Hematopoietic multipotent progenitor cell treated with erythropoietin and hydrocortisone succinate and interleukin-3 and kit ligand, for 8 days (in vitro differentiated cells): ENCODE data around the gene FOXO4.
A peak's percentile ranks its signal among the peaks of the same experiment; 100 is the strongest.
"Not testable (repeated sequence)": the region's sequence is repeated elsewhere in the genome, so short reads cannot be mapped to it uniquely, and the experiment has no call there.

ENCODE experiments used
- DNase-seq: peaks from one replicate; pipeline ENCODE4 v3.0.0-alpha.2; 2015

Gene FOXO4, protein sequence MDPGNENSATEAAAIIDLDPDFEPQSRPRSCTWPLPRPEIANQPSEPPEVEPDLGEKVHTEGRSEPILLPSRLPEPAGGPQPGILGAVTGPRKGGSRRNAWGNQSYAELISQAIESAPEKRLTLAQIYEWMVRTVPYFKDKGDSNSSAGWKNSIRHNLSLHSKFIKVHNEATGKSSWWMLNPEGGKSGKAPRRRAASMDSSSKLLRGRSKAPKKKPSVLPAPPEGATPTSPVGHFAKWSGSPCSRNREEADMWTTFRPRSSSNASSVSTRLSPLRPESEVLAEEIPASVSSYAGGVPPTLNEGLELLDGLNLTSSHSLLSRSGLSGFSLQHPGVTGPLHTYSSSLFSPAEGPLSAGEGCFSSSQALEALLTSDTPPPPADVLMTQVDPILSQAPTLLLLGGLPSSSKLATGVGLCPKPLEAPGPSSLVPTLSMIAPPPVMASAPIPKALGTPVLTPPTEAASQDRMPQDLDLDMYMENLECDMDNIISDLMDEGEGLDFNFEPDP

DNA sequence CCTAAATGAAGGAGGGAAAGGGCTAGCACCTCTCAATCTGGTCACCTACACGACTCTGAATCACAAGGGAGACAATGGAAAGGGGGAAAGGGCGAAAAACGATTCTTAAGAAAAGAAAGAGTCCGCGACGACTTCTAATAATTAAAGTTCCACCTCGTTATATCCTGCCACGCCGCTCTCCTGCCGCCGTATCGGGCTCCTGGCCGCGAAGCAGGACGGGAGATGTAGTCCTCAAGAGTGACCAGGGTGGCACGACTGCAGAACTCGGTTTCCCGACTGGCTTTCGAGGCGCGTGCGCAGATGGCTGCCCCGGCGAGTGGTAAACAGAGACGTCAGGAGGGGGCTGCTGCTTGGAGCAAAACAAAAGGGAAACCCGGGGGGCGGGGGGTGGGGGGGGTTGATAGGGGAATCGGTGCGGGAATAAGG is at the start of gene FOXO4:
TSS of gene FOXO4 (plus strand) at position 297 of the 426 bp plus-strand sequence. CDS start 678 bp downstream, outside the sequence.
- peak; percentile 89 for DNase-seq

DNA sequence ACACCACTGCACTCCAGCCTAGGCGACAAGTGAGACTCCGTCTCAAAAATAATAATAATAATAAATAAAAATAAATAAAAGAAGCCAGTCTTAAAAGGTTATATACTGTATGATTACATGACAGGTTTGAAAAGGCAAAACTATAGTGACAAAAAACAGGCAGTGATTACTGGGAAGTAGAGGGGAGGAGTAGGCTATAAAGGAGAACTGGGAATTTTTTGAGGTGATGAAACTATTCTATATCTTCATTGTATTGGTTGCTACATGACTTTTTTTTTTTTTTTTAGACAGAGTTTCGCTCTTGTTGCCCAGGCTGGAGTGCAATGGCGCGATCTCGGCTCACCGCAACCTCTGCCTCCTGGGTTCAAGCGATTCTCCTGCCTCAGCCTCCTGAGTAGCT is 47.8 kb upstream of the FOXO4 start:
- not testable (repeated sequence) for DNase-seq

DNA sequence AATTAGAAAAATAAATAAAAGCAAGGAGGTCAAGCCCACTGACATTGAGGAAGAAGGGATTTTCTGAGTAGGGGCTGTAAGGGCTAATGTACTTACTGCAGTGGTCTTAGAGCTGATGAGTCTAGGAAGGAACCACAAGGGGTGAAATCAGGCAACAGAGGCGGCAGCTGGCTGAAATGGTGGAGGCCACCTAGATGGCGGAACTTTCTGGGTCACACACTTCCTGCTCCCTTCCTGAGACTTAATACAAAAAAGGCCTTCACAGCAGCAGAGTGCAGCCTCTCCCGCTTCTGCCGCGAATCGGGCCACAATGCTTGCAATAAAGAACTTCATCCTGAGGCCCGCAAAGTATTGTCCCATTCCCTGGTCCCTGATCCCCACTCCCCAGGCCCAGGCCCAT is 42.9 kb upstream of the FOXO4 start:
- no peak for DNase-seq

DNA sequence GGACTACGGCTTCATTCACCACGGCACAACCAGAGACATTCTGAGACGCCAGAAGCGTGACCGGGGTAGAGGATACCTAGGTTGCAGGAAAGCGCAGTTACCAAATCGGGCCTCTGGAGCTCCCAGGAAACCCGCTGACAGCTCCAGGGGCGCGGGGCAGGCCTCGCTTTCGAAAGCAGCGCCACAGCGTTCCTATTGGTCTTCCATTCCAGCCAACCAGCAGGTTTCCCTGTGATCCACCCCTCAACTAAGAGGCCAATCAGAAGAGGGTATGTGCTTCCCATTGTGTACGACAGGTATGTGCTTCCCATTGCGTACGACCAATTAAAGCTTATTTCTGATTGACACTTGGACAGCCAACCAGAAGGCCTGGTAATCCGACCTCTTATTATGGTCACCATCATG is 42.4 kb upstream of the FOXO4 start:
- DNase-seq, result peak; percentile 57

DNA sequence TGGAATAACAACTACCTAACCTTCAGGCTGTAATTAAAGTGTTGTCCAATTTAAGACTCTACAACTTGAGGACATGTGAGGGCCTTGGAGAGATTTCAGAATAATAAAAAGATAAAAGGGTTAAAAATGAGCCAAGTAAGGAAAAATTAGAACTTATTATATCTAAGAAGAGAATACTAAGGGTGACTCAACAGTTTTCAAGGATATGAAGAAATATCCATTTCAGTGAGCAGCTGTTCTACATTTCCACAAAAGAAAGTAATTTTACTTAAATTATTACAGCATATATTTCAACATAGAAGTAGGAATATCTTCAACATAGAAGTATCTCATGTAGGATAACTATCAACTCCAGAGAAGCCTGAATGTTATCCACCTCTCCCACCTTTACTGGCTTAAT is 38.8 kb upstream of the FOXO4 start:
- DNase-seq, result no peak

DNA sequence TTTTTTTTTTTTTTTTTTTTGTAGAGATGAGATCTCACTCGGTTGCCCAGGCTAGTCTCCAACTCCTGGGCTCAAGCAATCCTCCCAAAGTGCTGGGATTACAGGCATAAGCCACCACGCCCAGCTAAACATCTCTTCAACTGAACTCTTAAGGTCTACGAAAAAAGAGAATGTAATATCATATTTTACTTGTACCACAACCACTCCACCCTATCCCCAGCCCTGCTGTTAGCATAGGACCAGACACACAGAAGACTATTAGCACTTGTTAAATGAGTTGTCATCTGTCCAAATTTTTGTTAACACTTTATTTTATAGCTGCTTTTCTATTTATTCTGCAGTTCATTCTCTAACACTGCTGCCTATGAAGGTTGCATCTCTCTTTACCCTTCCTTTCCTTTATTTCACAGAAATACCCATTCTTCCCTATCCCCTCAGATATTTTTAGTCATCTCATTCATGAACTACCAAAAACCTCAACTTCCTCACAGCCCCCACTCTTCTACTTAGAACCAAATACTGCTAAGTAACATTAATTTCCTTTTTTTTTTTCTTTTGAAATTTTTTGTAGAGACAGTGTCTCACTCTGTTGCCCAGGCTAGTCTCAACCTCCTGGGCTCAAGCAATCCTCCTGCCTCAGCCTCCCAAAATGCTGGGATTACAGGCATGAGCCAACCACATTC is 37.7 kb upstream of the FOXO4 start:
- DNase-seq, result no peak

DNA sequence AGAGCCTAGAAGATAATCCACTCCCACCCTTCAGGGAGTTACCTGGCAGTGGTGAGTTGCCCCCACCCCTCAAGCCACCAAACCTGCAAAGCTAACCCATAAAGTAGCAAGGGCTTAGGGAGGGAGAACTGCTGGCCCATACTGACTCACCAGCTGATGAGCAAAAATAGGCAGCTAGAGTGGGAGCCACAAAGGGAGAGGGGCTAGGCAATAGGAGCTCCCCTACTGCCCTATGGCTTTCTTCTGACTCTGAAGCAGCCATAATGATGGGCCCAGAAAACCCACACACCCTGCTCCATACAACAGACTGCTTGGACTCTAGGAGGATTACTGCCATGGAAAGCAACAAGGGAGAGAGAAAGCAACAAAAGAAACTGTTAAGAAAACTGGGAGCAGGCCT is 35.5 kb upstream of the FOXO4 start:
- DNase-seq, result no peak

DNA sequence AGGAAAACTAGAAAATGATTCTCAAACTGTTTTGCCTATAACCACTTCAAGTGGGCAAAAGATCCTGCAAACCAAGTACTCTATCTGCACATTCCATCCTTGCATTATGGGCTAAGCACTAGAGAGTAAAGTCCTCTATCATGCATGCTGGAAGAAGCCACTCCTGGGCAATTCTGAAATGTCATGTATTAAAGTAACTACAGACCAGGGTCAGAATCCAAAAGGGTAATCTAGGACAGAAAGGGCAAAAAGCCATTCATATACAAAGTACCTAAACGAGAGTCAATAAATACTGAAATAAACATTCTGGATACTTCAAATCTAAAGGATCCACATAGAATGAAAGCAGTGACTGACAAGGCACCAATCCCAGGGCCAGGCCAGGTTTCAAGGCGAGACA is 28.6 kb upstream of the FOXO4 start:
- DNase-seq, result no peak

DNA sequence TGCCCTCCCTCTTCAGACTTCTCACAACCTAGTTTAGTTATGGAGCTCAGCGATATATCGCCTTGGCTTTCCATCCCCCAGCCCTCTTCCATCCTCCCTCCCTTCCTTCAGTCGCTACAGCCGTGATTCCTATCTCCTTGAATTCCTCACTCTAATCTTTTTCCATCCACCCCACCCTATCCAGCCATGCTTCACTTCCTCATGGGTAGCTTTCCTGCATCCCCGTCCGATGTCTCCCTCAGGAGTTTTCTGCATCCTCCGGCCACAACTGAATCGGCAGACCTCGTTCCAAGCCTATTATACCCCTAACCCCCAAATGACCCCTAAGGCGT is 28.0 kb upstream of the FOXO4 start:
- no peak for DNase-seq

DNA sequence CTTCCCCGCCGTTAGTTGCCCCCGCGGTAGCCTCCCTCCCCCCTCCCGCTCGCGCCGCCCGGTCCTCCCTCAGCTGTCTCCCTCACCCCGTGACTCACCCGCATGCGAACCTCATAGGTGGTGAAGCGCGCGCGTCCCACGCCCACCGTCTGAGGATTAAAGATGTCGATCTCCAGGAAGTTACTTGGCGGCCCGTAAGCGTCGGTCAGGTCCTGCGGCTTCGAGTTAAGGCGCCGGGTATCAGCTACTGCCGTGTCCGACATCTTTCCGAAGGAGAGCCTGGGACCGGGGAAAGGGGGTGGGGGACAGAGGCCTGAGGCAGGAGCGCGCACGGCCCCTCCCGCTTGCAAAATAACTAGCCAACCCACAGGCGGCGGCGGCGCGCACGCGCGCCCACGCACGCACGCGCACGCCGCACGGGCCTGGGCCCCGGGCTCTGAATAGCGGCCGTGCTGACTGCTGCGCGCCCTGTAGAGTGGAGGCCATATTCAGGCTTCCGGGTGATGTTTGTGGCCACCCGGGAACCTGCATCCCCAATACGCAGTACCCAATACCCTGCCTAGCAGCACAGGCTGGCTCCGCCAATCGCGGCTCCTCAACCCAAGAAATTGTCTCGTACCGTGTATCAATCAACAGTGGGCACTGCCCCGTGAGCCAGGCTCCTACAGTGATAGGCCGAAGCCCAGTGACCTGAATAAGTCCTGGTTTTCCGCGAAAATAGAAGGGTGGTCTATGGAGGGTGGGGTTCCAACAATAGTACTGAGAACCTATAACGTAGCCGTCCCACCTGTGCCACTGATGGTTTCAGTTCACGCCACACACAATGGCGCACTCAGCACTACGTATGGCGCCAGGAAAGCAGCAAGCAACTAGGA is 27.4 kb upstream of the FOXO4 start, which contains the start of gene SNX12:
TSS of gene SNX12 (minus strand) at position 291 of the 875 bp plus-strand sequence. CDS start at position 263, 28 bp downstream.
- peak; percentile 95 for DNase-seq

DNA sequence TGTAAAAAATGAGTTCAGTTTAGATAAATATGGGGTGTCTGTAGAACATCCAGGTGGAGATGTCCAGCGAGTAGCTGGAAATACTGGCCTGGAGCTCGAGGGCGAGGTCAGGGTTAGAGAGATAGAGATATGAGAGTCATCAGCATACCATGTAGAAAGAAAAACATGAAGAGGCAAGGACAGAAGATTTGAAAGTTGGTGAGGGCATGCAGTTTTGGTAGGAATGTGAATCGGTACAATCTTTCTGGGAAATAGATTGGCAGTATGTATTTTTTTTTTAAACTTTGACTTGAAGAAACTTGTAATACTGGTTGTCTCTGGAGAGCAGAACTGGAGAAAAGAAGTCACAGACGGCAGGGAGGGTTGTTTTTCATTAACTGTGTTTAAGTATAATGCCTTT is 25.1 kb upstream of the FOXO4 start:
- DNase-seq, result no peak

DNA sequence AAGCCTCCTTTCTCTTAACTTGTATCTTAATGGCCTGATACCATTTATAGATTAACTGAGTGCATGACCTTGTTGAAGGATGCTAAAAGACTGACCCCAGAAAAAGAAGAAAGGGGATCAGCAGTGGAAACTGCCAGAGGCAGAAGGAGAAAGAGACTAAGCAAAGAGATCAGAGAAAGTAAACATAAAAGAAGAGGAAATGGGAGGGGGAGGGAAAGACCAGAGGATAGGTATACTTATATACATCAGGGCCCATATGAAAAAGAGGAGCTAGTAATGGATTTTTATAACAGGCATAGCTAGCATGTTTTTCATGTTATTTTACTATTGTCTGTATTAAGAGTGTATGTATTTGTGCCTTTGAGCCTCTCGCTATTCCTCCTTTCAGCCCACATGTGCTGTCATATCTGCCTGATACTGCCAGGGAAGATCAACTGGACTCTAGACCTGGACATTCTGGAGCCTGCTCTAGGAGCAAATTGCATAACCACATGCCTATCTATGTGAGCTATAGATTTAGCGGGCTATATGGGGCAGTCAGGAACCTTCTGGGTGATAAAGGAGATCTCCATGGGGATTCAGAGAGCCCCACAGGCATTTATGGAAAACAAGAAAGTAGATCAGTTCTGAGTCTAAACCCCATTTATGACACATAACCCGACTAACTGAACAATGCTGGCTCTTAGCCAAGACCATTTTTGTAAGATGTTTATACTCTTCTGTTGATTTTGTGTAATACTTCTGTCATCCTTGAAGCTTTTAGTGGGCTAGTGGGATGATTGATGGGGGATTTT is 14.1 kb upstream of the FOXO4 start:
- DNase-seq, result no peak

DNA sequence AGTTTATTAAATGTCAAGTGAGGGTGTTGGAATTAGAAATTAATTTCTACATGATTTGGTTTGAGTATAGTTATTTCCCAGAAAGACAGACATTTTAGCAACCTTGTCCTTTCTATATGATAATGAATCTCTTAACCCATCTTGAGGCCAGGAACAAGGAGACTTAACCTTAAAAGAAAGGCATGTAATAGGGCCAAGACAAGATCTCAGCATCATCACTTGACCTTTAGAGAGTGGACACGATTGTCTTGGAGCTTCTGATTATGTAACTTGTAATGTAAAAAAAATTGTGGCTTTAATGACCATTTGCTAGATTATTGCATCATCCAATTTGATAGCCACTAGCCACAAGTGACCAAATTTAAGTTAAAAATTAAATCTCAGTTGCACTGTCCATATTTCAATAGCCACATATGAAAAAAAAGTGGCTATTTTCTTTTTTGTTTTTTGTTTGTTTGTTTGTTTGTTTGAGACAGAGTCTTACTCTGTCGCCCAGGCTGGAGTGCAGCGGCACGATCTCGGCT is 13.5 kb upstream of the FOXO4 start:
- no peak for DNase-seq

DNA sequence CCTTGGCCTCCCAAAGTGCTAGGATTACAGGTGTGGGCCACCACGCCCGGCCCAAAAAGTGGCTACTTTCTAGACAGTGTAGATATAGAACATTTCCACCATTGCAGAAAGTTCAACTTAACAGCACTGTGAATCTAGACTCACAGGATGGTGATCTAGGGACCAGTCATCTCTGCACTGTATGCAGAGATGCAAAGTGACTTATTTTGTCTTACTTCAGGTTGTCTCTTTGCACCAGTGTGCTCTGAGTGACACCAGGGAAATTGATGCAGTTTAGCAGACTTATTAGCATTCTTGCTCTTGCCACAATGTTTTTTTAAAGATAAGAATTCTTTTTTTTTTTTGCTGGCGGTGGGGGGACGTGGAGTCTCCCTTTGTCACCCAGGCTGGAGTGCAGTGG is 12.8 kb upstream of the FOXO4 start:
- no peak for DNase-seq

DNA sequence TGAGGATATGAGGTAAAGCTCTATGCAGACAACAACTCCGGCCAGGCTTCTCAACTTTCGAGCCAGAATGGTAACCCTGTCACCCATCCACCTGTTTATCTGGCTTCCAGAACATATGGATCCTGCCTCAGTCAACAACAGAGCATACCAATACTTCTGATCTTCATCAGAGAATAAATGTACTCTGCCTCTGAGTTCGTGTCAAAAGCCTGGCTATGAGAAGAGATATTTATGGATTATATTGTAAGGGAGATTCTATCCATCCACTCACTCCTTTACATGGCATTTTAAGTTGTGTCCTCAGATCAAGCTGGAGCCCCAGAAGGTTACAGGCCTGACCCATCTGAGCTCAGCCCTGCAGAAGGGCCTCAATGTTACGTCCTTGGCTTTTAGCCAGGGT is 9.8 kb upstream of the FOXO4 start:
- no peak for DNase-seq

DNA sequence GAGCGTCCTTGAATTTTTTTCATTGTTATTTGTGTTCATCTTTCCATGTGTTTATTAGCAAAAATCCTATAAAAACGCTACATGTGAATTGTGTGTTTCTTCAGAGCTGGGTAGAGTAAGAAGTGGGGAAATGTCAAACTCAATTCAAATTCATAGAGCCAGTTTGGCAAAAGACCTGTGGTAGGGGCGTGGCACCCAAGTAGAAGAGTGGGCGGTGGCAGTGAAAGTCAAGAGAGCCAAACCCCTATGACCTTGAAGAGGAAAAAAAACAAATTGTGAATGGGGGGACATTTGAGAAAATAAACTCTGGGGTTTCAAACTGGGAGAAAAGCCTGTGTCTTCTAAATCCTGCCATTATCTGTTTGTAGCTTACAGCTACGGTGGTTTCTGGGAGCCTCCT is 4.4 kb upstream of the FOXO4 start:
- DNase-seq, result no peak

DNA sequence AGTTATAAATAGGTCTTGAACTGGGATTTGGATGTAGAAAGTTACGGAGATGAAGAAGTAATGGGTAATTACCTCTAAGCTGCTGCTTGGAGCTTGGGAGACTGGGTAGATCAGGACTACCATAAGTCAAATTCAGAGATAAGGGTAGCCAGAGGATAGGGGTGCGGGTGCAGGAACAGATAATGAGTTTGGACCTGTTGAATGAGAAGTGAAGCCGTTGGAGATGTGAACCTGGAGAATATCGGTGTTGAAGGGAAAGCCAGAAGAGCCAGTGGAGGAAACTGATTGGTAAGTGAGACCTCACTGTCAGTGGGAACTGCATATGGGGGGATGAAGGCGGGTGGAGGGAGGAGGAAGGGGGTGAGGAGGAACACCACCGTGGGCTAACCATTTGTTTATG is 618 bp upstream of the FOXO4 start:
- peak; percentile 67 for DNase-seq

DNA sequence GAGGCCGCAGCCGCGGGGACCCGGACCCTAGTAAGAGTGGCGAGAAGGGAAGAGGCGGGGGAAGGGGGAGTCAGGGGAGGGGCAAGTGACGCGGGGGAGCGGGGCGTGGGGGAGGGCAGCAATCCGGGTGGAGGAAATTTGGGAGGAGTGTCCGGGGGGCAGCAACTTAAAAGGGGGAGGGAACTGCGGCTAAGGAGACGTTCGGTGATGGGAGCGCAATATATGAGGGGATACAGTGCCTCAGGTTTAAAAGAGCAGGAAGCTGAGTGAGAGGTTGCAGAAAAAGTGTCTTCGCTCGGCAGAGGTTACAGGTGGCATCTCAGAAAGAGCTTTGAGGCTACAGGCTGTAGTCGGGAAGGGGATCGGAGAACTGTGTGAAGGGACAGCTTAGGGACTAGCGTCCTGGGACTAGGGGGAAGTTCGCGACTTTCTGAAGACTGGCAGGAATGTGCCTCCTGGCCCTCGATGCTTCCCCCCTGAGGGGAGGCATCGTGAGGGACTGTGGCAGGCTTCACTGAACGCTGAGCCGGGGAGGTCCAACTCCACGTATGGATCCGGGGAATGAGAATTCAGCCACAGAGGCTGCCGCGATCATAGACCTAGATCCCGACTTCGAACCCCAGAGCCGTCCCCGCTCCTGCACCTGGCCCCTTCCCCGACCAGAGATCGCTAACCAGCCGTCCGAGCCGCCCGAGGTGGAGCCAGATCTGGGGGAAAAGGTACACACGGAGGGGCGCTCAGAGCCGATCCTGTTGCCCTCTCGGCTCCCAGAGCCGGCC is 519 bp downstream of the FOXO4 start:
- peak; percentile 57 for DNase-seq

DNA sequence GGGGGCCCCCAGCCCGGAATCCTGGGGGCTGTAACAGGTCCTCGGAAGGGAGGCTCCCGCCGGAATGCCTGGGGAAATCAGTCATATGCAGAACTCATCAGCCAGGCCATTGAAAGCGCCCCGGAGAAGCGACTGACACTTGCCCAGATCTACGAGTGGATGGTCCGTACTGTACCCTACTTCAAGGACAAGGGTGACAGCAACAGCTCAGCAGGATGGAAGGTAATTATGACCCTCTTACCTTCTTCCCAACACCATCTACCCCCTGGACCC is 1.0 kb downstream of the FOXO4 start:
- DNase-seq, result no peak

DNA sequence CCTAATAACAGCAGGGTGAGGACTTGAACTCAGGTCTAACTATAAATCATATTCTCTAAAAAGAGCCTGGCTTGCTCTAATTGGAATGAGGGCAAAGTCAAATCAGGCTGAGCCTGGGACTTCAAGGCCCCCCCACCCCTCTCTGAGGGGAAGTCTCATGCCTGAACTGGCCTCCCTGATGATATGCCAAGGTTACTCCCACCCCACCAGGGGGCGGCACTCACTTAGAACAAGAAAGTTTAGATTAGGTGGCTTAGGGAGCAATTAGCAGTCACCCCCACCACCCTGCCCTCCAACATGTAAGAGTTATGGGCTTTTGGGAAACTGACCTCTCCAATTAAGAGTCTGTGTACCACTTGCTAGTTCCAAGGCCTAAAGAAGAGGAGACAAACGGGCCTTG is 2.7 kb downstream of the FOXO4 start:
- peak; percentile 85 for DNase-seq

DNA sequence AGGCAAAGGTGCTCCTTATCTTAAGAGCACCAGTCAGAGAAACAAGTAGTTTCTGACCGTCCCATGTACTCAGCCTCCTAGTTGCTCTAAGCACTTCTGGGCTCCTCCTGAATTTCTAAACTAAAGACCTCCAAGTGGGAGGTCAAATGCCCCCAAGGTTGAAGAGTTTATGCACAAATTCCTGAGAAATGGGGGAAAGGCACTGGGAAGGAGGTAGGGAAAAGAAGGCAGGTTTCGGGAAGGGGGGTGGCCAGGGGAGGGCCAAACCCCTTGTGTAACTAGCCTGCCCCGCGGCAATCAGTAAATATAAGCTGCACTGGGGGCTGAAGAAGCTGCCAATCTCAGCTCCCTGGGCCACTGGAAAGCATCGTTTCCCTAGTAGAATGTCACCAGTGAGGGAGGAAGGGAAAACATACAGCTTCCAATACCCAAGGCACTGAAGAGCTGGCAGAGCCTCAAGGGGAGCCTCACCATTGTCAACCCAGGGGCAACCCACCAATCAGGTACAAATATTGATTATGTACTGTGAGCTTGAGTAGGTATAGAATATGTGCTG is 3.4 kb downstream of the FOXO4 start:
- DNase-seq, result no peak
